SK-N-SH (cell line): ENCODE data around the gene RPA3. TPM values are rescaled to one million over a fixed set of nuclear protein-coding genes. Genes with fewer than 3 reads are reported as not detected.

Experiments used
- CTCF ChIA-PET: fragments of 300-600, 350-600 bp; formaldehyde crosslinking; extraction: SDS; loops from one replicate; lab custom pipeline; 2021; lab: Yijun Ruan, JAX
- POLR2A ChIA-PET: fragments of 350-600 bp; sonication (Branson Sonifier 250); formaldehyde crosslinking; extraction: SDS; loops from one replicate; lab custom pipeline; 2020; ENCODE audit warnings: antibody characterized with exemption, inconsistent platforms; lab: Yijun Ruan, JAX
- DNase-seq: peaks from one replicate; pipeline ENCODE4 v3.0.0; 2012
- H2AFZ ChIP-seq: fragments of 200-600 bp; sonication (generic); 2 replicates; pipeline ENCODE4 v1.8.1; 2016; ENCODE audit warnings: antibody characterized with exemption, mild to moderate bottlenecking, low read depth
- H3F3A ChIP-seq: fragments of 200-600 bp; sonication (generic); replicated peaks from 2 replicates; pipeline ENCODE3; 2016; ENCODE audit warnings: antibody characterized with exemption, mild to moderate bottlenecking; ENCODE audit not compliant: insufficient read depth
- H3K27ac ChIP-seq, 2 experiments: fragments of 200-500 bp in 1 of 2; fragments of 200-600 bp in 1 of 2; sonication (Bioruptor generic) in 1 of 2; sonication (generic), shearing (Covaris generic) in 1 of 2; 2 replicates each; pipeline versions ENCODE4 v1.5.1 to v1.6.1; 2014 to 2016; ENCODE audit warnings: low read depth in 2 of 2, inconsistent platforms in 1 of 2, low read length in 1 of 2, mild to moderate bottlenecking in 1 of 2, mixed read lengths in 1 of 2
- H3K27me3 ChIP-seq: fragments of 200-600 bp; sonication (generic), shearing (Covaris generic); 2 replicates; pipeline ENCODE4 v1.6.1; 2016; ENCODE audit warnings: mixed run types; ENCODE audit not compliant: insufficient read depth
- H3K36me3 ChIP-seq, 2 experiments: fragments of 200-500 bp in 1 of 2; fragments of 200-600 bp in 1 of 2; sonication (Bioruptor generic) in 1 of 2; sonication (generic) in 1 of 2; replicated peaks in 1 of 2; 2 replicates each; pipeline versions ENCODE3 to v1.5.1; 2014 to 2016; ENCODE audit warnings: low read length in 1 of 2, mild to moderate bottlenecking in 1 of 2; ENCODE audit not compliant: insufficient read depth in 2 of 2, control insufficient read depth in 1 of 2
- H3K4me1 ChIP-seq, 2 experiments: fragments of 200-500 bp in 1 of 2; fragments of 200-600 bp in 1 of 2; sonication (Bioruptor generic) in 1 of 2; sonication (generic), shearing (Covaris generic) in 1 of 2; 2 replicates each; pipeline versions ENCODE4 v1.5.1 to v1.6.1; 2014 to 2016; ENCODE audit warnings: low read depth in 1 of 2, low read length in 1 of 2, mixed run types in 1 of 2; ENCODE audit not compliant: insufficient read depth in 2 of 2, control insufficient read depth in 1 of 2
- H3K4me2 ChIP-seq: fragments of 200-600 bp; sonication (generic), shearing (Covaris generic); 2 replicates; pipeline ENCODE4 v1.6.1; 2017; ENCODE audit warnings: mixed run types
- H3K4me3 ChIP-seq, 2 experiments: fragments of 200-500 bp in 1 of 2; fragments of 200-600 bp in 1 of 2; sonication (Bioruptor generic) in 1 of 2; sonication (generic), shearing (Covaris generic) in 1 of 2; 2 replicates each; pipeline versions ENCODE4 v1.5.1 to v1.8.1; 2014 to 2016; ENCODE audit warnings: low read depth in 2 of 2, inconsistent platforms in 1 of 2, low read length in 1 of 2, mild to moderate bottlenecking in 1 of 2, mixed read lengths in 1 of 2, moderate library complexity in 1 of 2
- H3K79me2 ChIP-seq: fragments of 200-600 bp; sonication (generic); 2 replicates; pipeline ENCODE4 v1.8.1; 2017; ENCODE audit warnings: mild to moderate bottlenecking; ENCODE audit not compliant: insufficient read depth
- H3K9ac ChIP-seq: fragments of 200-600 bp; sonication (generic); 2 replicates; pipeline ENCODE4 v1.6.1; 2017; ENCODE audit warnings: mixed run types
- H3K9me2 ChIP-seq: fragments of 200-600 bp; sonication (generic); 2 replicates; pipeline ENCODE4 v1.6.1; 2017; ENCODE audit warnings: mixed run types
- H3K9me3 ChIP-seq: fragments of 200-600 bp; sonication (generic); 2 replicates; pipeline ENCODE4 v1.6.1; 2017; ENCODE audit warnings: mixed run types, mild to moderate bottlenecking, moderate library complexity
- H4K20me1 ChIP-seq: fragments of 200-600 bp; sonication (generic); 2 replicates; pipeline ENCODE4 v1.6.1; 2017; ENCODE audit warnings: mild to moderate bottlenecking, mixed run types; ENCODE audit not compliant: insufficient read depth
- ELF1 ChIP-seq: IDR thresholded peaks from 2 replicates; pipeline ENCODE4 v1.4.0; 2012
- EP300 ChIP-seq, 2 experiments: IDR thresholded peaks; 2 replicates each; pipeline versions ENCODE4 v1.4.0 to v1.6.1; 2012; ENCODE audit warnings: borderline replicate concordance in 1 of 2, low read depth in 1 of 2, low read length in 1 of 2
- EZH2phosphoT487 ChIP-seq: fragments of 200-600 bp; sonication (generic); IDR thresholded peaks from 2 replicates; pipeline ENCODE4 v1.6.1; 2017; ENCODE audit warnings: low read depth, mixed run types, mild to moderate bottlenecking, antibody characterized with exemption, moderate library complexity, borderline replicate concordance
- FOSL2 ChIP-seq: IDR thresholded peaks from 2 replicates; pipeline ENCODE4 v1.4.0; 2012; ENCODE audit warnings: low read depth, mild to moderate bottlenecking, moderate library complexity, borderline replicate concordance
- FOXJ3 ChIP-seq: sonication (generic); formaldehyde crosslinking; IDR thresholded peaks from 2 replicates; pipeline ENCODE4 v1.5.1; 2020; ENCODE audit warnings: mild to moderate bottlenecking, missing genetic modification reagents
- GATA2 ChIP-seq: sonication (generic); formaldehyde crosslinking; IDR thresholded peaks from 2 replicates; pipeline ENCODE4 v1.5.0; 2020; ENCODE audit warnings: mild to moderate bottlenecking, missing genetic modification reagents
- JUND ChIP-seq: IDR thresholded peaks from 2 replicates; pipeline ENCODE4 v1.4.0; 2012
- MAX ChIP-seq: IDR thresholded peaks from 2 replicates; pipeline ENCODE4 v1.4.0; 2012; ENCODE audit warnings: low read depth
- MXI1 ChIP-seq: IDR thresholded peaks from 2 replicates; pipeline ENCODE4 v1.6.1; 2012; ENCODE audit warnings: mild to moderate bottlenecking, low read depth, low read length, improper control_type of control experiment
- RAD21 ChIP-seq: IDR thresholded peaks from 2 replicates; pipeline ENCODE4 v1.6.1; 2012; ENCODE audit warnings: mild to moderate bottlenecking, low read length
- RFX5 ChIP-seq: IDR thresholded peaks from 2 replicates; pipeline ENCODE4 v1.6.1; 2012; ENCODE audit warnings: mild to moderate bottlenecking, improper control_type of control experiment, low read length
- SIN3A ChIP-seq: IDR thresholded peaks from 2 replicates; pipeline ENCODE4 v1.6.1; 2012; ENCODE audit warnings: low read depth, mild to moderate bottlenecking, low read length, moderate library complexity, borderline replicate concordance
- TEAD4 ChIP-seq: IDR thresholded peaks from 2 replicates; pipeline ENCODE4 v1.4.0; 2012; ENCODE audit warnings: mild to moderate bottlenecking, borderline replicate concordance; ENCODE audit not compliant: insufficient read depth
- USF2 ChIP-seq: fragments of 150-350 bp; IDR thresholded peaks from 2 replicates; pipeline ENCODE4 v1.6.1; 2017; ENCODE audit warnings: antibody characterized with exemption, low read length, low read depth, borderline replicate concordance
- YY1 ChIP-seq: IDR thresholded peaks from 2 replicates; pipeline ENCODE4 v1.4.0; 2012; ENCODE audit warnings: low read depth, mild to moderate bottlenecking
- ZBTB33 ChIP-seq: IDR thresholded peaks from 2 replicates; pipeline ENCODE4 v1.4.0; 2012; ENCODE audit warnings: low read depth, borderline replicate concordance
- WGBS: methylation state at CpG from one replicate; pipeline ENCODE4 v1.1.6; 2017; ENCODE audit warnings: low lambda C conversion rate; 5-methylcytosine and 5-hydroxymethylcytosine counted together
- polyA plus RNA-seq, 3 experiments: library from polyadenylated mRNA; depleted of rRNA; stranded (reverse); fragments of >200 nt; gene quantifications; 2 replicates each; pipeline ENCODE4 v1.2.3, GENCODE V29; 2012

Gene RPA3
- polyA plus RNA-seq, 1 of the 3 experiments (the other 2 are of a cell fraction): 39.0 TPM

- DNase-seq: no peak
- H3K4me3 ChIP-seq: no peak overlapping the region
- no peaks in the 10 kb centered on the region for H3K27me3 ChIP-seq
- H3F3A ChIP-seq: no peaks in the 10 kb centered on the region
- no peaks in the 10 kb centered on the region for H3K36me3 ChIP-seq
- H3K27ac ChIP-seq: no peak overlapping the region
- no peaks in the 10 kb centered on the region for H3K9me2 ChIP-seq
- 83% methylated on average over 4 of the region's 4 CpGs for WGBS
- H4K20me1 ChIP-seq: no peaks in the 10 kb centered on the region
- no peaks in the 10 kb centered on the region for H3K9me3 ChIP-seq
- CTCF ChIA-PET: no interaction called here
- no peaks in the 10 kb centered on the region for H3K79me2 ChIP-seq
- no peak overlapping the region for H3K4me2 ChIP-seq
- TF ChIP-seq ELF1 (no peak), GATA2 (CRISPR knock-in tag) (no peak), FOXJ3 (CRISPR knock-in tag) (no peak), JUND (no peak), MXI1 (no peak), EP300 (IDR thresholded peaks at IDR 0.05; ENCODE audit: borderline replicate concordance in 1 of 2, low read depth in 1 of 2, low read length in 1 of 2) (no peak), ZBTB33 (no peak), EZH2phosphoT487 (no peak), RAD21 (no peak)
- no peak overlapping the region for H3K9ac ChIP-seq
- POLR2A ChIA-PET: no interaction called here
- H2AFZ ChIP-seq: no peak overlapping the region
- H3K4me1 ChIP-seq: peaks cover 0 to 3% of the 10 kb centered on the region in 2 experiments; a peak in 2 of 4 replicates
Observed at GRCh38 chr7:7732621-7733281, 14.3 kb upstream of the RPA3 start.

- no peak overlapping the region for H3K27ac ChIP-seq
- no peaks in the 10 kb centered on the region for H4K20me1 ChIP-seq
- peaks cover 0 to 1% of the 10 kb centered on the region in 2 experiments; a peak in 2 of 4 replicates for H3K4me1 ChIP-seq
- H3K9me3 ChIP-seq: no peaks in the 10 kb centered on the region
- TF ChIP-seq USF2 (no peak), TEAD4 (no peak), SIN3A (no peak), MAX (no peak), RFX5 (no peak), FOSL2 (no peak), YY1 (no peak)
- TF ChIP-seq, all 33 proteins: peak for 0
- no peaks in the 10 kb centered on the region for H3F3A ChIP-seq
- no peak overlapping the region for H3K4me3 ChIP-seq
- H3K9ac ChIP-seq: no peak overlapping the region
- POLR2A ChIA-PET: no interaction called here
- no peak for DNase-seq
- no peaks in the 10 kb centered on the region for H3K79me2 ChIP-seq
- no peak overlapping the region for H3K4me2 ChIP-seq
- no peaks in the 10 kb centered on the region for H3K27me3 ChIP-seq
- no peaks in the 10 kb centered on the region for H3K9me2 ChIP-seq
- H3K36me3 ChIP-seq: no peaks in the 10 kb centered on the region
- CTCF ChIA-PET: no interaction called here
- H2AFZ ChIP-seq: no peak overlapping the region
Observed at GRCh38 chr7:7731732-7732131, 13.3 kb upstream of the RPA3 start.
